H1 (cell line): ENCODE results near the gene ETS1. TPM values are rescaled to one million over a fixed set of nuclear protein-coding genes. Genes with fewer than 3 reads are reported as not detected.

Source experiments
- CHD2 ChIP-seq: IDR thresholded peaks from 2 replicates; pipeline ENCODE4 v1.6.1; 2012; ENCODE audit warnings: low read length, improper control_type of control experiment
- HDAC6 ChIP-seq: IDR thresholded peaks from one replicate; pipeline ENCODE4 v1.7.1; 2012; ENCODE audit warnings: low read depth, mild to moderate bottlenecking, inconsistent platforms, low read length, moderate library complexity
- NRF1 ChIP-seq: IDR thresholded peaks from 2 replicates; pipeline ENCODE4 v1.6.1; 2011; ENCODE audit warnings: mild to moderate bottlenecking, low read depth, low read length, improper control_type of control experiment
- polyA plus RNA-seq, 7 experiments: library from polyadenylated mRNA; depleted of rRNA in 3 of 7; stranded (reverse) in 5 of 7; unstranded in 2 of 7; fragments of >200 nt in 5 of 7; fragments of 200-250 nt in 2 of 7; gene quantifications; 1 replicate in 5 of 7; 2 replicates in 1 of 7; 4 replicates in 1 of 7; pipeline versions ENCODE4 v1.2.1 to v1.2.3, GENCODE V29; 2011 to 2013; ENCODE audit warnings: missing spikeins in 2 of 7, mixed read lengths in 2 of 7
- total RNA-seq: library from RNA; stranded (reverse); fragmentation: NEBNext Ultra II Directional; extraction: Animal tissue kit (Norgen Biotek cat#: 25700); gene quantifications from 2 replicates; pipeline ENCODE4 v1.2.1, GENCODE V29; 2021
- TF ChIP-seq, protein P1 (sequence below): fragments of 300-600 bp; sonication (generic); IDR thresholded peaks from 2 replicates; pipeline ENCODE4 v1.7.1; 2012; ENCODE audit warnings: low read length, moderate library complexity, mild to moderate bottlenecking, inconsistent platforms; ENCODE audit not compliant: insufficient replicate concordance

Gene ETS1
- total and polyA plus RNA-seq, 2 of the 8 experiments (the other 6 are each of a cell fraction or from before 2014, with no cell fraction given) = 10.0 to 35.3 TPM

DNA sequence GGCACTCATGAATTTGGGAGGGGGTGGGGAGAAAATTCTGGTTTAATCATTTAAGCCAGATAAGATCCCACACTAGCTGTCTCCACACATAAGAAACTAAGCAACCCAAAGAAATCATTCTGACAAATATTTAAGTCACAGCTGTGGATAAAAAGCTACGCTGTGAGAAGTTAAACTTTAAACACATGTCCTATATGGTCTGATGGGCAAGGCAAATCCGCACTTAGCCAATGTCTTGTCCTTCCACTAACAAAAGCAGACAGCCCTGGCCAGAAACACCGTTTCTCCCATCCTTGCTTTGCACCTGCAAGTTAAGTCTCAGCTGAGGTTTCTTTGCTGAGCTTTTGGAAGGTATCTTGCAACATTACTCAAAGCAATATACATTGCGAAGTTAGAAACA, 68.0 kb downstream of the ETS1 start (continued):
- TF ChIP-seq, protein P1, sequence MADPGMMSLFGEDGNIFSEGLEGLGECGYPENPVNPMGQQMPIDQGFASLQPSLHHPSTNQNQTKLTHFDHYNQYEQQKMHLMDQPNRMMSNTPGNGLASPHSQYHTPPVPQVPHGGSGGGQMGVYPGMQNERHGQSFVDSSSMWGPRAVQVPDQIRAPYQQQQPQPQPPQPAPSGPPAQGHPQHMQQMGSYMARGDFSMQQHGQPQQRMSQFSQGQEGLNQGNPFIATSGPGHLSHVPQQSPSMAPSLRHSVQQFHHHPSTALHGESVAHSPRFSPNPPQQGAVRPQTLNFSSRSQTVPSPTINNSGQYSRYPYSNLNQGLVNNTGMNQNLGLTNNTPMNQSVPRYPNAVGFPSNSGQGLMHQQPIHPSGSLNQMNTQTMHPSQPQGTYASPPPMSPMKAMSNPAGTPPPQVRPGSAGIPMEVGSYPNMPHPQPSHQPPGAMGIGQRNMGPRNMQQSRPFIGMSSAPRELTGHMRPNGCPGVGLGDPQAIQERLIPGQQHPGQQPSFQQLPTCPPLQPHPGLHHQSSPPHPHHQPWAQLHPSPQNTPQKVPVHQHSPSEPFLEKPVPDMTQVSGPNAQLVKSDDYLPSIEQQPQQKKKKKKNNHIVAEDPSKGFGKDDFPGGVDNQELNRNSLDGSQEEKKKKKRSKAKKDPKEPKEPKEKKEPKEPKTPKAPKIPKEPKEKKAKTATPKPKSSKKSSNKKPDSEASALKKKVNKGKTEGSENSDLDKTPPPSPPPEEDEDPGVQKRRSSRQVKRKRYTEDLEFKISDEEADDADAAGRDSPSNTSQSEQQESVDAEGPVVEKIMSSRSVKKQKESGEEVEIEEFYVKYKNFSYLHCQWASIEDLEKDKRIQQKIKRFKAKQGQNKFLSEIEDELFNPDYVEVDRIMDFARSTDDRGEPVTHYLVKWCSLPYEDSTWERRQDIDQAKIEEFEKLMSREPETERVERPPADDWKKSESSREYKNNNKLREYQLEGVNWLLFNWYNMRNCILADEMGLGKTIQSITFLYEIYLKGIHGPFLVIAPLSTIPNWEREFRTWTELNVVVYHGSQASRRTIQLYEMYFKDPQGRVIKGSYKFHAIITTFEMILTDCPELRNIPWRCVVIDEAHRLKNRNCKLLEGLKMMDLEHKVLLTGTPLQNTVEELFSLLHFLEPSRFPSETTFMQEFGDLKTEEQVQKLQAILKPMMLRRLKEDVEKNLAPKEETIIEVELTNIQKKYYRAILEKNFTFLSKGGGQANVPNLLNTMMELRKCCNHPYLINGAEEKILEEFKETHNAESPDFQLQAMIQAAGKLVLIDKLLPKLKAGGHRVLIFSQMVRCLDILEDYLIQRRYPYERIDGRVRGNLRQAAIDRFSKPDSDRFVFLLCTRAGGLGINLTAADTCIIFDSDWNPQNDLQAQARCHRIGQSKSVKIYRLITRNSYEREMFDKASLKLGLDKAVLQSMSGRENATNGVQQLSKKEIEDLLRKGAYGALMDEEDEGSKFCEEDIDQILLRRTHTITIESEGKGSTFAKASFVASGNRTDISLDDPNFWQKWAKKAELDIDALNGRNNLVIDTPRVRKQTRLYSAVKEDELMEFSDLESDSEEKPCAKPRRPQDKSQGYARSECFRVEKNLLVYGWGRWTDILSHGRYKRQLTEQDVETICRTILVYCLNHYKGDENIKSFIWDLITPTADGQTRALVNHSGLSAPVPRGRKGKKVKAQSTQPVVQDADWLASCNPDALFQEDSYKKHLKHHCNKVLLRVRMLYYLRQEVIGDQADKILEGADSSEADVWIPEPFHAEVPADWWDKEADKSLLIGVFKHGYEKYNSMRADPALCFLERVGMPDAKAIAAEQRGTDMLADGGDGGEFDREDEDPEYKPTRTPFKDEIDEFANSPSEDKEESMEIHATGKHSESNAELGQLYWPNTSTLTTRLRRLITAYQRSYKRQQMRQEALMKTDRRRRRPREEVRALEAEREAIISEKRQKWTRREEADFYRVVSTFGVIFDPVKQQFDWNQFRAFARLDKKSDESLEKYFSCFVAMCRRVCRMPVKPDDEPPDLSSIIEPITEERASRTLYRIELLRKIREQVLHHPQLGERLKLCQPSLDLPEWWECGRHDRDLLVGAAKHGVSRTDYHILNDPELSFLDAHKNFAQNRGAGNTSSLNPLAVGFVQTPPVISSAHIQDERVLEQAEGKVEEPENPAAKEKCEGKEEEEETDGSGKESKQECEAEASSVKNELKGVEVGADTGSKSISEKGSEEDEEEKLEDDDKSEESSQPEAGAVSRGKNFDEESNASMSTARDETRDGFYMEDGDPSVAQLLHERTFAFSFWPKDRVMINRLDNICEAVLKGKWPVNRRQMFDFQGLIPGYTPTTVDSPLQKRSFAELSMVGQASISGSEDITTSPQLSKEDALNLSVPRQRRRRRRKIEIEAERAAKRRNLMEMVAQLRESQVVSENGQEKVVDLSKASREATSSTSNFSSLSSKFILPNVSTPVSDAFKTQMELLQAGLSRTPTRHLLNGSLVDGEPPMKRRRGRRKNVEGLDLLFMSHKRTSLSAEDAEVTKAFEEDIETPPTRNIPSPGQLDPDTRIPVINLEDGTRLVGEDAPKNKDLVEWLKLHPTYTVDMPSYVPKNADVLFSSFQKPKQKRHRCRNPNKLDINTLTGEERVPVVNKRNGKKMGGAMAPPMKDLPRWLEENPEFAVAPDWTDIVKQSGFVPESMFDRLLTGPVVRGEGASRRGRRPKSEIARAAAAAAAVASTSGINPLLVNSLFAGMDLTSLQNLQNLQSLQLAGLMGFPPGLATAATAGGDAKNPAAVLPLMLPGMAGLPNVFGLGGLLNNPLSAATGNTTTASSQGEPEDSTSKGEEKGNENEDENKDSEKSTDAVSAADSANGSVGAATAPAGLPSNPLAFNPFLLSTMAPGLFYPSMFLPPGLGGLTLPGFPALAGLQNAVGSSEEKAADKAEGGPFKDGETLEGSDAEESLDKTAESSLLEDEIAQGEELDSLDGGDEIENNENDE = no peak
- TF ChIP-seq NRF1 (no peak), HDAC6 (no peak), CHD2 (no peak)
- TF ChIP-seq, all 59 proteins: peak for 0
